GM19351 (cell line): Measurements from ENCODE around the gene RPL23.

ENCODE experiments used
- ATAC-seq: cut with Tn5 transposase; IDR thresholded peaks from one replicate; pipeline ENCODE4 v1.9.1; 2021; ENCODE audit warnings: mild to moderate bottlenecking, moderate library complexity; ENCODE audit not compliant: unreplicated experiment

RPL23 gene

GRCh38 chr17:38800237-38800760 lies 53.2 kb downstream of the RPL23 start:
- ATAC-seq, result no peak

DNA sequence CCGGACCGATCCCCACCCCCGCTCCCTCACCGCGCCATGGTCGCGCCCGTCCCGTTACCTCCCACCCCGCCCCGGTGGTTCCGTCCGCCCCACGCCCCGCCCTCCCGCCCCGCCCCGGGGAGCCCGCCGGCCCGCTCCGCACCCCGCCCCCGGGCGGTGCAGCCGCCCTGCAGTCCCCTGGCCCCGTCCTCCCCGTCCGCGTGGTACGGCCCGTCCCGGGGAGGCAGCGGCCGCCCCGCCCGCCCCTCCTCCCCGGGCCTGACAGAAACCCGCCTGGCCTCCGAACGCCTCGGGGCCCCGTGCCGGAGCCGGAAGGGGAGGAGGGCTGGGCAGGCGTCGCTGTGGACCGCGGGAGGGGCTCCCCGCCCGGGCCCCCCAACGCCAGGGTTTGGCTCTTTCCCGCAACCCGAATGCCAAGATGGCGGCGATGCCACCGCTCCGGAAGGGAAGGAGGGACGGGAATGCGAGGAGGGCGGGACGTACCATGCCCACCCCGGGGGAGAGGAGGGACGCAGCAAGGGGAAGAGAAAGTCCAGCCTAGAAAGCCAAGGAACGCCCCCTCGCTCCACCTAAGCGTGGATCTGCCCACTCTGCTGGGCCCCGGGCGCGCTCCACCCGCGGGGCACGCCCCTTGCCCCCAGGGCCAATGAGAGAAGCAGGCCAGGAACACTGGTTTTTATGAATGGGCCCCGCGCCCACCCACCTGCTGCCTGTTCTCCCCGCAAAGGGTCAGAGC lies 53.9 kb downstream of the RPL23 start, which contains the start of gene PIP4K2B:
Gene PIP4K2B (minus strand): TSS at position 56 of the 736 bp plus-strand sequence. CDS start 132 bp downstream, outside the sequence.
- ATAC-seq, result peak; percentile 82

- peak; percentile 30 for ATAC-seq
Observed at GRCh38 chr17:38798614-38799500, 54.7 kb downstream of the RPL23 start.
